ENCODE data around the gene EIF2S1.

- TF ChIP-seq, protein P1, sequence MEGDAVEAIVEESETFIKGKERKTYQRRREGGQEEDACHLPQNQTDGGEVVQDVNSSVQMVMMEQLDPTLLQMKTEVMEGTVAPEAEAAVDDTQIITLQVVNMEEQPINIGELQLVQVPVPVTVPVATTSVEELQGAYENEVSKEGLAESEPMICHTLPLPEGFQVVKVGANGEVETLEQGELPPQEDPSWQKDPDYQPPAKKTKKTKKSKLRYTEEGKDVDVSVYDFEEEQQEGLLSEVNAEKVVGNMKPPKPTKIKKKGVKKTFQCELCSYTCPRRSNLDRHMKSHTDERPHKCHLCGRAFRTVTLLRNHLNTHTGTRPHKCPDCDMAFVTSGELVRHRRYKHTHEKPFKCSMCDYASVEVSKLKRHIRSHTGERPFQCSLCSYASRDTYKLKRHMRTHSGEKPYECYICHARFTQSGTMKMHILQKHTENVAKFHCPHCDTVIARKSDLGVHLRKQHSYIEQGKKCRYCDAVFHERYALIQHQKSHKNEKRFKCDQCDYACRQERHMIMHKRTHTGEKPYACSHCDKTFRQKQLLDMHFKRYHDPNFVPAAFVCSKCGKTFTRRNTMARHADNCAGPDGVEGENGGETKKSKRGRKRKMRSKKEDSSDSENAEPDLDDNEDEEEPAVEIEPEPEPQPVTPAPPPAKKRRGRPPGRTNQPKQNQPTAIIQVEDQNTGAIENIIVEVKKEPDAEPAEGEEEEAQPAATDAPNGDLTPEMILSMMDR (IDR thresholded peaks at IDR 0.05): no peak
- TF ChIP-seq EP300 (IDR thresholded peaks at IDR 0.05): no peak
- TF ChIP-seq POLR2A (IDR thresholded peaks at IDR 0.05; ENCODE audit: low read length): no peak
- TF ChIP-seq MAX (IDR thresholded peaks at IDR 0.05): no peak
- TF ChIP-seq SMC3 (IDR thresholded peaks at IDR 0.05): no peak
- TF ChIP-seq RNF2 (IDR thresholded peaks at IDR 0.05; ENCODE audit: borderline replicate concordance, low read depth): no peak
- TF ChIP-seq, protein P2, sequence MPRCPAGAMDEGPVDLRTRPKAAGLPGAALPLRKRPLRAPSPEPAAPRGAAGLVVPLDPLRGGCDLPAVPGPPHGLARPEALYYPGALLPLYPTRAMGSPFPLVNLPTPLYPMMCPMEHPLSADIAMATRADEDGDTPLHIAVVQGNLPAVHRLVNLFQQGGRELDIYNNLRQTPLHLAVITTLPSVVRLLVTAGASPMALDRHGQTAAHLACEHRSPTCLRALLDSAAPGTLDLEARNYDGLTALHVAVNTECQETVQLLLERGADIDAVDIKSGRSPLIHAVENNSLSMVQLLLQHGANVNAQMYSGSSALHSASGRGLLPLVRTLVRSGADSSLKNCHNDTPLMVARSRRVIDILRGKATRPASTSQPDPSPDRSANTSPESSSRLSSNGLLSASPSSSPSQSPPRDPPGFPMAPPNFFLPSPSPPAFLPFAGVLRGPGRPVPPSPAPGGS (IDR thresholded peaks at IDR 0.05): no peak
These were observed 40.3 kb downstream of the EIF2S1 start for GRCh38 chr14:67400434-67400833.

Measured in A549 (cell line).